Erythroblast (primary cell): Measurements from ENCODE around the gene POC1B.

Source experiments
- GATA1 ChIP-seq: IDR thresholded peaks from 2 replicates; pipeline ENCODE4 v1.6.1; 2011; ENCODE audit warnings: low read depth, mild to moderate bottlenecking, control low read depth, low read length, moderate library complexity
- POLR2A ChIP-seq: IDR thresholded peaks from 2 replicates; pipeline ENCODE4 v1.6.1; 2011; ENCODE audit warnings: mild to moderate bottlenecking, low read length

- TF ChIP-seq POLR2A (no peak), GATA1 (no peak)
These were observed 44.5 kb downstream of the POC1B start for GRCh38 chr12:89481213-89481914.
